Measurements from ENCODE around the gene ADI1.
"Not testable (repeated sequence)": the region's sequence is repeated elsewhere in the genome, so short reads cannot be mapped to it uniquely, and the experiment has no call there.

The ADI1 gene

DNA sequence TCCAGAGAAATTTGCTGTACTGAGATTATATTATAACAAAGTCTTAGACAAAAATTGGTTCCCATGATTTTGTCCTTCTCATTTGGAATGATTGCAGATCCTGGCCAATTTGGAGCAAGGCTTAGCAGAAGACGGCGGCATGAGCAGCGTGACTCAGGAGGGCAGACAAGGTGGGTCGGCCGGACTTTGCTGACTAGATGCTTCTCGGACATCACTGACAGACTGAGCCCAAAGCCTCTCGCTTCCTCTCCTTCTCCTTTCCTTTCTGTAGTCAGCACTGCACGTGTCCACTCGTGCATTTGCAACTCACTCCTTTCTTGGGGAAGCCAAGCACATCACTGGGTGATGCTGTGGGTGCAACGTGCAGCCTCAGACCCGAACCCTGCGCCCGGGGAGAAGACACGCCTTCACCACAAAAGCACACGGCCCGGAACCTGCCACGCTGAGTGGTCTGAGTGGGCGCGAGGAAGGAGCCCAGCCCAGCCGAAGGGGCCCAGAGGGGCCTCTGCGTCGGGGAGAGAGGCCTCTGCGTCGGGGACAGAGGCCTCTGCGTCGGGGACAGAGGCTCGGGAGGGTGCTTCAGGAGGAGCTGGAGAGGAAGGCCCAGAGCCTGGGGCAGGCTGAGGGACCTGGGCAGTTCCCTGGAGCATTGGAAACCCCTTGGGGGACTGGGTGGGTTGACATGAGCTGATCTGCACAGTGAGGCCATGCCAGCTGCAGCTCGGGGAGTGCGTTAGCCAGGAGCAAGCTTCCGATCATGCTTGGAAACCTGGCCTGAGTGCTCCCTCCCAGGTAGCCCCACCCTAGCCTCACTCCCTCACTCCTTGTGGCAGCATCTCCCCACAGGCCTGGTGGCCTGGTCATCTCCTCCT, 61.6 kb downstream of the ADI1 start:
- no peak overlapping the region for H3K4me3 ChIP-seq (ENCODE audit: low read depth, low read length)
- TF ChIP-seq, protein P1, sequence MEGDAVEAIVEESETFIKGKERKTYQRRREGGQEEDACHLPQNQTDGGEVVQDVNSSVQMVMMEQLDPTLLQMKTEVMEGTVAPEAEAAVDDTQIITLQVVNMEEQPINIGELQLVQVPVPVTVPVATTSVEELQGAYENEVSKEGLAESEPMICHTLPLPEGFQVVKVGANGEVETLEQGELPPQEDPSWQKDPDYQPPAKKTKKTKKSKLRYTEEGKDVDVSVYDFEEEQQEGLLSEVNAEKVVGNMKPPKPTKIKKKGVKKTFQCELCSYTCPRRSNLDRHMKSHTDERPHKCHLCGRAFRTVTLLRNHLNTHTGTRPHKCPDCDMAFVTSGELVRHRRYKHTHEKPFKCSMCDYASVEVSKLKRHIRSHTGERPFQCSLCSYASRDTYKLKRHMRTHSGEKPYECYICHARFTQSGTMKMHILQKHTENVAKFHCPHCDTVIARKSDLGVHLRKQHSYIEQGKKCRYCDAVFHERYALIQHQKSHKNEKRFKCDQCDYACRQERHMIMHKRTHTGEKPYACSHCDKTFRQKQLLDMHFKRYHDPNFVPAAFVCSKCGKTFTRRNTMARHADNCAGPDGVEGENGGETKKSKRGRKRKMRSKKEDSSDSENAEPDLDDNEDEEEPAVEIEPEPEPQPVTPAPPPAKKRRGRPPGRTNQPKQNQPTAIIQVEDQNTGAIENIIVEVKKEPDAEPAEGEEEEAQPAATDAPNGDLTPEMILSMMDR (IDR thresholded peaks at IDR 0.05; ENCODE audit: borderline replicate concordance, insufficient read depth, low read depth, low read length): no peak

DNA sequence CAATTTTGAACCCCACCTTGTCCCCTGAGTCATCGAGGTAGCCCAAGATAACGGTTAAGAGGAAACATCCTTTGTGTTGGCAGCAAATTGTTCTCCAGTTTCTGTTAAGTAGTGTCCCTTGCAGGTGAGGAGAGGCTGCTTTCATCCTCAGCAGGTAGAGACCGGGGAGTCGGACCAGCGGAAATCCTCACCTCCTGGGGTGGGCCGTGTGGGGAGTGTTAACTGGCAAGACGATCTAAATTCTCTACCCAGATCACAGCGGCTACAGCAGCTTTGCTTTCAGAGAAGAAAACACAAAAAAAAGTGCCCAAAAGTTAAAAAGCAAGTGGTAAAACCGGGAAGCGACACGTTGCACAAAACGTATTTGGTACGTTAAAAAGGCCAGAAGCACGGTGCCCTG, 63.2 kb downstream of the ADI1 start:
- TF ChIP-seq, protein P1 (IDR thresholded peaks at IDR 0.05; ENCODE audit: borderline replicate concordance, insufficient read depth, low read depth, low read length): no peak
- no peak overlapping the region for H3K4me3 ChIP-seq (ENCODE audit: low read depth, low read length)

DNA sequence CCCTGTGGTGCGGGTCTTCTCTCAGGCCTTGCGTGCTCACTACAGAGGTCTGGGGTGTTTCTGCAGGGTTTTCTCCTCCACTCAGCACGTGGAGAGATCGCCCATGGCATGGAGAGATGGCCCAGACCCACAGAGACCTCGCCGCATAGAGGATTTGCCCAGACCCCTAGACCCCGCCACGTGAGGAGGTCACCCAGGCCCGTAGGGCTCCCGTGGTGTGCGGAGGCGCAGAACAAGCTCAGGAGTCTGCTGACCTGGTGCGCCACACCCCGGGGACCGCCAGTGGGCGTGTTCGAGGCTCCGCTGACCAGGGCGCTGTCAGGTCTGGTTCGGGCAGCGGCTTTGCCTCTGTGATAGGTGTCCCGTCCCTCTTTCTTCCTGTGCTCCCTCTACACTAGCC, 64.5 kb downstream of the ADI1 start:
- TF ChIP-seq, protein P1 (IDR thresholded peaks at IDR 0.05; ENCODE audit: borderline replicate concordance, insufficient read depth, low read depth, low read length): no peak
- H3K4me3 ChIP-seq (ENCODE audit: low read depth, low read length): no peak overlapping the region

DNA sequence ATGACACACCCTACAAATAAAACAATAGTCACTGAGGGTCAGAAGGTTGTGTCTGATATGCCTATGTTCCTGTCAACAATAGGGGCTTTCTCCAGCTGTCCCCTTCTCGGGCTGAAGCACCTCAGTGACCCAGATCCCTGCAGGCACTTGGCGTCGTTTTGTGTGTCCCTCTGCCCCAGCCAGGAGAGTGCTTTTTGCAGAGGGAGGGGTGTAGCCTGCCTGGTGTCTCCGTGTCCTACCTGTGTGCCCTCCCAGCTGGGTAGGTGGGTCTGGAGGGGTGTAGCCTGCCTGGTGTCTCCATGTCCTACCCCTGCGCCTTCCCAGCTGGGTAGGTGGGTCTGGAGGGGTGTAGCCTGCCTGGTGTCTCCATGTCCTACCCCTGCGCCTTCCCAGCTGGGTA, 65.3 kb downstream of the ADI1 start:
- H3K4me3 ChIP-seq (ENCODE audit: low read depth, low read length): not testable (repeated sequence)

GRCh38 chr2:3453190-3453999, 65.9 kb downstream of the ADI1 start:
- H3K4me3 ChIP-seq (ENCODE audit: low read depth, low read length): no peak overlapping the region
- TF ChIP-seq, protein P1 (IDR thresholded peaks at IDR 0.05; ENCODE audit: borderline replicate concordance, insufficient read depth, low read depth, low read length): no peak

GRCh38 chr2:3451926-3452671, 67.2 kb downstream of the ADI1 start:
- TF ChIP-seq, protein P1 (IDR thresholded peaks at IDR 0.05; ENCODE audit: borderline replicate concordance, insufficient read depth, low read depth, low read length): no peak
- H3K4me3 ChIP-seq (ENCODE audit: low read depth, low read length): no peak overlapping the region

DNA sequence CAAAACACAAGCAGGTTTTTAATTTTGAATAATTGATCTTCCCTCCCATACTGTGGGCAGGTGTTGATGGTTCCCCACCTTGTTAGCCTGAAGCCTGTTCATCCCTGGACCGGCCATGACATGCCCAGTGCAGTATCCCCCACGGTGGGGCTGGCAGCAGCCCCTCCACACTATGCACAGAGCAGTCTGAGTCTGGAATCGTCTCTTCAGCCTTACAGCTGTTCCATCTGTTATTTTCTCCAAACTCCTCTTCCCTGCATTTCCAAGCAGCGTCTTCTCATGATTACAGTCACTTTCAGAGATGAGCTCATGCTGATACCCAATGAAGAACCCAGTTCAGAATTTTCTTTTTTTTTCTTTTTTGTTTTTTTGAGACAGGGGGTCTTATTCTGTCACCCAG, 68.2 kb downstream of the ADI1 start:
- H3K4me3 ChIP-seq (ENCODE audit: low read depth, low read length): no peak overlapping the region
- TF ChIP-seq, protein P1 (IDR thresholded peaks at IDR 0.05; ENCODE audit: borderline replicate concordance, insufficient read depth, low read depth, low read length): no peak

All from GM12875 (cell line).